H1 (cell line): ENCODE data around the gene TUT1. TPM values are rescaled to one million over a fixed set of nuclear protein-coding genes. Genes with fewer than 3 reads are reported as not detected.

Experiments used
- CTCF ChIA-PET: fragments of 300-600 bp; sonication (Branson Sonifier 250); formaldehyde crosslinking; loops from one replicate; lab custom pipeline; 2021; ENCODE audit not compliant: partially characterized antibody; lab: Charles Lee
- POLR2A ChIA-PET: fragments of 300-600 bp; sonication (Branson Sonifier 250); formaldehyde crosslinking; loops from one replicate; lab custom pipeline; 2021; ENCODE audit warnings: inconsistent platforms; ENCODE audit not compliant: partially characterized antibody; lab: Charles Lee
- DNase-seq, 2 experiments: peaks; one replicate each; pipeline versions ENCODE4 v3.0.0 to v3.0.0-alpha.2; 2010 to 2022; ENCODE audit warnings: low spot score in 2 of 2, low read depth in 1 of 2, mixed read lengths in 1 of 2
- FAIRE-seq: peaks from 2 replicates; lab custom pipeline; 2011; peaks lifted over from hg19 to GRCh38; lab: Jason Lieb, UNC
- H2AFZ ChIP-seq: 2 replicates; pipeline ENCODE4 v1.8.1; 2012; ENCODE audit warnings: low read length, inconsistent platforms
- H2AK5ac ChIP-seq: 2 replicates; pipeline ENCODE4 v1.6.1; 2013; ENCODE audit warnings: low read depth, low read length
- H2BK120ac ChIP-seq: replicated peaks from 2 replicates; pipeline ENCODE3; 2013; ENCODE audit warnings: low read depth, low read length, inconsistent platforms
- H2BK12ac ChIP-seq: 2 replicates; pipeline ENCODE4 v1.6.1; 2013; ENCODE audit warnings: low read depth, low read length
- H2BK15ac ChIP-seq: 2 replicates; pipeline ENCODE4 v1.6.1; 2013; ENCODE audit warnings: low read length
- H2BK20ac ChIP-seq: 2 replicates; pipeline ENCODE4 v1.6.1; 2013; ENCODE audit warnings: low read length
- H2BK5ac ChIP-seq: 2 replicates; pipeline ENCODE4 v1.6.1; 2013; ENCODE audit warnings: low read depth, low read length
- H3K14ac ChIP-seq: 2 replicates; pipeline ENCODE4 v1.6.1; 2013; ENCODE audit warnings: inconsistent platforms; ENCODE audit not compliant: insufficient read length
- H3K18ac ChIP-seq: 2 replicates; pipeline ENCODE4 v1.6.1; 2013; ENCODE audit warnings: low read length; ENCODE audit errors: extremely low read depth
- H3K23ac ChIP-seq: 2 replicates; pipeline ENCODE4 v1.6.1; 2013; ENCODE audit warnings: inconsistent platforms; ENCODE audit not compliant: insufficient read length
- H3K23me2 ChIP-seq: 2 replicates; pipeline ENCODE4 v1.6.1; 2013; ENCODE audit warnings: low read depth, low read length
- H3K27ac ChIP-seq: 2 replicates; pipeline ENCODE4 v1.6.1; 2011; ENCODE audit warnings: low read depth, low read length, inconsistent platforms
- H3K27me3 ChIP-seq, 4 experiments: replicated peaks in 1 of 4; 1 replicate in 1 of 4; 2 replicates in 3 of 4; pipeline versions ENCODE4 v1.6.1 to v1.8.1; 2011 to 2013; ENCODE audit warnings: low read length in 3 of 4, mild to moderate bottlenecking in 3 of 4, inconsistent platforms in 2 of 4, mixed read lengths in 2 of 4, moderate library complexity in 1 of 4; ENCODE audit not compliant: control insufficient read depth in 3 of 4, insufficient read depth in 3 of 4; ENCODE audit errors: extremely low read depth in 1 of 4
- H3K36me3 ChIP-seq, 4 experiments: 2 replicates each; pipeline versions ENCODE4 v1.6.1 to v1.8.1; 2011 to 2013; ENCODE audit warnings: mild to moderate bottlenecking in 4 of 4, low read length in 3 of 4, moderate library complexity in 2 of 4, control low read depth in 1 of 4, inconsistent platforms in 1 of 4; ENCODE audit not compliant: insufficient read depth in 4 of 4, control insufficient read depth in 2 of 4
- H3K4ac ChIP-seq: replicated peaks from 2 replicates; pipeline ENCODE3; 2013; ENCODE audit warnings: low read length, low read depth, mixed read lengths, inconsistent platforms; ENCODE audit not compliant: insufficient read length
- H3K4me1 ChIP-seq, 4 experiments: replicated peaks in 1 of 4; 1 replicate in 1 of 4; 2 replicates in 3 of 4; pipeline versions ENCODE4 v1.6.1 to v1.8.1; 2011 to 2013; ENCODE audit warnings: low read length in 3 of 4, inconsistent platforms in 2 of 4, mixed read lengths in 1 of 4; ENCODE audit not compliant: insufficient read depth in 4 of 4, control insufficient read depth in 3 of 4
- H3K4me2 ChIP-seq, 2 experiments: 2 replicates each; pipeline versions ENCODE4 v1.6.1 to v1.8.1; 2011 to 2013; ENCODE audit warnings: low read depth in 2 of 2, low read length in 2 of 2, control low read depth in 1 of 2, inconsistent platforms in 1 of 2, mild to moderate bottlenecking in 1 of 2; ENCODE audit not compliant: insufficient read depth in 1 of 2
- H3K4me3 ChIP-seq, 4 experiments: fragments of 200-600, 300-600 bp in 1 of 4; sonication (generic), shearing (Covaris generic), sonication (Bioruptor Twin) in 1 of 4; 2 replicates each; pipeline versions ENCODE4 v1.5.1 to v1.8.1; 2011 to 2016; ENCODE audit warnings: low read length in 4 of 4, low read depth in 3 of 4, control low read depth in 2 of 4, inconsistent platforms in 2 of 4, mild to moderate bottlenecking in 2 of 4, mixed read lengths in 1 of 4, moderate library complexity in 1 of 4; ENCODE audit not compliant: insufficient read depth in 2 of 4; ENCODE audit errors: extremely low read depth in 1 of 4
- H3K56ac ChIP-seq: replicated peaks from 2 replicates; pipeline ENCODE3; 2013; ENCODE audit warnings: low read depth, mild to moderate bottlenecking, mixed read lengths, low read length, inconsistent platforms; ENCODE audit not compliant: insufficient read length
- H3K79me1 ChIP-seq: 2 replicates; pipeline ENCODE4 v1.6.1; 2013; ENCODE audit warnings: low read depth, low read length, control low read depth
- H3K79me2 ChIP-seq, 2 experiments: 2 replicates each; pipeline versions ENCODE4 v1.6.1 to v1.8.1; 2012 to 2013; ENCODE audit warnings: low read length in 2 of 2, mild to moderate bottlenecking in 2 of 2, inconsistent platforms in 1 of 2; ENCODE audit not compliant: insufficient read depth in 2 of 2, control insufficient read depth in 1 of 2
- H3K9ac ChIP-seq, 4 experiments: replicated peaks in 1 of 4; 1 replicate in 1 of 4; 2 replicates in 3 of 4; pipeline versions ENCODE4 v1.6.1 to v1.8.1; 2011 to 2013; ENCODE audit warnings: low read depth in 3 of 4, low read length in 3 of 4, control low read depth in 2 of 4, mild to moderate bottlenecking in 2 of 4, moderate library complexity in 2 of 4, inconsistent platforms in 1 of 4; ENCODE audit errors: extremely low read depth in 1 of 4
- H3K9me3 ChIP-seq, 2 experiments: 2 replicates each; pipeline versions ENCODE4 v1.6.1 to v1.8.1; 2012 to 2013; ENCODE audit warnings: mild to moderate bottlenecking in 2 of 2, moderate library complexity in 2 of 2, control low read depth in 1 of 2, inconsistent platforms in 1 of 2, low read depth in 1 of 2, low read length in 1 of 2, mixed read lengths in 1 of 2; ENCODE audit not compliant: insufficient read depth in 2 of 2
- H4K20me1 ChIP-seq, 2 experiments: replicated peaks in 1 of 2; 2 replicates each; pipeline versions ENCODE3 to v1.8.1; 2011 to 2013; ENCODE audit warnings: inconsistent platforms in 2 of 2, low read length in 2 of 2, mild to moderate bottlenecking in 1 of 2; ENCODE audit not compliant: insufficient read depth in 2 of 2, control insufficient read depth in 1 of 2
- H4K5ac ChIP-seq: 2 replicates; pipeline ENCODE4 v1.6.1; 2013; ENCODE audit warnings: low read length, low read depth, mixed read lengths, inconsistent platforms; ENCODE audit not compliant: insufficient read length
- H4K8ac ChIP-seq: 2 replicates; pipeline ENCODE4 v1.8.0; 2013; ENCODE audit warnings: mild to moderate bottlenecking, moderate library complexity, low read length, inconsistent platforms; ENCODE audit not compliant: insufficient read depth; ENCODE audit errors: extremely low read depth
- H4K91ac ChIP-seq: replicated peaks from 2 replicates; pipeline ENCODE3; 2013; ENCODE audit warnings: low read length, mixed read lengths, inconsistent platforms; ENCODE audit not compliant: insufficient read length
- BACH1 ChIP-seq: IDR thresholded peaks from 2 replicates; pipeline ENCODE4 v1.6.1; 2012; ENCODE audit warnings: low read length, improper control_type of control experiment
- BCL11A ChIP-seq, 2 experiments: IDR thresholded peaks; one replicate each; pipeline ENCODE4 v1.6.1; 2011; ENCODE audit warnings: low read depth in 2 of 2, low read length in 2 of 2, mild to moderate bottlenecking in 2 of 2
- CHD2 ChIP-seq: IDR thresholded peaks from 2 replicates; pipeline ENCODE4 v1.6.1; 2012; ENCODE audit warnings: low read length, improper control_type of control experiment
- CREB1 ChIP-seq: IDR thresholded peaks from 2 replicates; pipeline ENCODE4 v1.6.1; 2012; ENCODE audit warnings: inconsistent platforms
- HDAC2 ChIP-seq, 2 experiments: fragments of 300-600 bp in 1 of 2; sonication (generic) in 1 of 2; IDR thresholded peaks; 2 replicates each; pipeline ENCODE4 v1.6.1; 2011 to 2012; ENCODE audit warnings: low read depth in 2 of 2, low read length in 2 of 2, mild to moderate bottlenecking in 2 of 2, moderate library complexity in 2 of 2, borderline replicate concordance in 1 of 2, inconsistent platforms in 1 of 2
- JUND ChIP-seq: IDR thresholded peaks from 2 replicates; pipeline ENCODE4 v1.6.1; 2011; ENCODE audit warnings: mild to moderate bottlenecking, improper control_type of control experiment, low read length
- KDM1A ChIP-seq: fragments of 200-600, 300-600 bp; sonication (generic); IDR thresholded peaks from 2 replicates; pipeline ENCODE4 v1.7.1; 2016; ENCODE audit warnings: mild to moderate bottlenecking, low read length, borderline replicate concordance
- TAF1 ChIP-seq: IDR thresholded peaks from 2 replicates; pipeline ENCODE4 v1.6.1; 2011; ENCODE audit warnings: mild to moderate bottlenecking, low read depth, low read length
- WGBS, 2 experiments: shearing (Covaris generic) in 1 of 2; methylation state at CpG; one replicate each; pipeline versions ENCODE4 v1.1.6 to v1.1.7; 2013 to 2015; ENCODE audit warnings: low lambda C conversion rate in 2 of 2, mixed read lengths in 2 of 2, inconsistent platforms in 1 of 2, low coverage in 1 of 2, missing lambda C conversion rate in 1 of 2; ENCODE audit not compliant: insufficient replicate concordance in 2 of 2, insufficient coverage in 1 of 2, insufficient read length in 1 of 2; ENCODE audit errors: extremely low coverage in 1 of 2, missing lambda C conversion rate in 1 of 2; 5-methylcytosine and 5-hydroxymethylcytosine counted together
- polyA plus RNA-seq, 7 experiments: library from polyadenylated mRNA; depleted of rRNA in 3 of 7; stranded (reverse) in 5 of 7; unstranded in 2 of 7; fragments of >200 nt in 5 of 7; fragments of 200-250 nt in 2 of 7; gene quantifications; 1 replicate in 5 of 7; 2 replicates in 1 of 7; 4 replicates in 1 of 7; pipeline versions ENCODE4 v1.2.1 to v1.2.3, GENCODE V29; 2011 to 2013; ENCODE audit warnings: missing spikeins in 2 of 7, mixed read lengths in 2 of 7
- total RNA-seq: library from RNA; stranded (reverse); fragmentation: NEBNext Ultra II Directional; extraction: Animal tissue kit (Norgen Biotek cat#: 25700); gene quantifications from 2 replicates; pipeline ENCODE4 v1.2.1, GENCODE V29; 2021
- TF ChIP-seq, protein P1 (sequence below): IDR thresholded peaks from 2 replicates; pipeline ENCODE4 v1.6.1; 2012; ENCODE audit warnings: inconsistent platforms

TUT1 gene
- total and polyA plus RNA-seq, 2 of the 8 experiments (the other 6 are each of a cell fraction or from before 2014, with no cell fraction given) = 17.8 to 24.6 TPM

DNA sequence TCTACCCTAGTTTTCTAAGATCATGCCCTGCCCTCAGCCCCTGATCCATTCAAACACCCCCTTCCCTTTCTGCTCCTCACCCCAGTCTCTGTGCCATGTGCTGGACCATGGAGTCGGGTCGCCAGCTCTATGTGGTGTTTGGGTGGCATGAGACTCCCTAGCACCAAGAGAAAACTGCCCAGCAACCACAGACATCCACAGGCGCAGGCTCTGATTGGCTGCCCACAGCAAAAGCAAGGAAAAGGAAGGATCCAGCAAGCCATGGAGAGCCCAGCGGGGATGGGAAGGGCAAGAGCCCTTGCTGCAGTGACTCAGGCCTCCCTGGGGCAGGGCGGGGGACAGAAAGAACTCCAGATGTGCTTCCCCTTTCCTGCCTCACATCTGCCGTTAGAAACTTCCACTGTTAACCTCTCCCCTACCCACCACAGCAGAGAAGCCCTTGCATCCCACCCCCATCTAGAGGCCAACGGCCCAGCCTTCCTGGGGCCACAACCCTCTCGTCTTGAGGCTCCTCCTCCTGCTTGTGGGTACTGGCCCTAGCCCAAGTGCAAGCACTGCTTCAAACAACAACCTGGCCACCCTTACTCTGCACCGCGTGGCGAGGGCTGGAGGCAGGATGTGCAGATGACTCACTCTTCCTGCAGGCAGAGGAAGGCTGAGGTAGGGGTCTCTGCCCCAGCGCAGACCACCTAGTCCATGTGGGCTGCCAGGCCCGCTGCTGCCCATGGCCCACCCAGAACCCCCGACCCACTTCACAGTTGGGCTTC lies 35.0 kb downstream of the TUT1 start:
- peak; percentile 63 to 77 for DNase-seq
- no peaks in the 10 kb centered on the region for H3K27me3 ChIP-seq
- TF ChIP-seq CHD2 (peak; percentile 43; the same call in 1 of the 2 replicates), JUND (peak; percentile 4; the same call in 1 of the 2 replicates), BACH1 (0 out of 2 replicates have a peak, but pooled peaks have one; percentile 11), KDM1A (0 out of 2 replicates have a peak, but pooled peaks have one; percentile 25), CREB1 (peak; percentile 87), HDAC2 (IDR thresholded peaks at IDR 0.05; ENCODE audit: borderline replicate concordance in 1 of 2, low read depth in 2 of 2, low read length in 2 of 2) (no peak), BCL11A (IDR thresholded peaks at IDR 0.05; ENCODE audit: low read depth in 2 of 2, low read length in 2 of 2) (no peak), TAF1 (0 out of 2 replicates have a peak, but pooled peaks have one; percentile 12)
- TF ChIP-seq, protein P1, sequence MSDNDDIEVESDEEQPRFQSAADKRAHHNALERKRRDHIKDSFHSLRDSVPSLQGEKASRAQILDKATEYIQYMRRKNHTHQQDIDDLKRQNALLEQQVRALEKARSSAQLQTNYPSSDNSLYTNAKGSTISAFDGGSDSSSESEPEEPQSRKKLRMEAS = peak; percentile 86

More for the DNA sequence above, 35.0 kb downstream of the TUT1 start:
- peak overlapping the region; percentile 67 for H3K27ac ChIP-seq
- ChIA-PET CTCF (interaction anchor here (0.6 to 10.9 kb wide), 12 partner anchors 9 to 1861 kb away, joined by 3 to 161 read pairs (median 6); partner anchors contain the start of gene AHNAK), POLR2A (interaction anchor here (0.9 to 20.3 kb wide), 15 partner anchors 9 to 149 kb away, joined by 3 to 336 read pairs (median 4); partner anchors contain the start of genes AHNAK, C11orf98, CSKMT and EEF1G)
- peak overlapping the region; percentile 64; the same call in 1 of the 2 replicates for H2BK5ac ChIP-seq
- H3K36me3 ChIP-seq = peaks cover 14 to 33% (median 23%) of the 10 kb centered on the region in 4 experiments
- peaks cover 8 to 31% of the 10 kb centered on the region in 2 experiments for H4K20me1 ChIP-seq
- peak overlapping the region; percentile 11; the same call in 1 of the 2 replicates for H2AK5ac ChIP-seq
- H3K23ac ChIP-seq = no peak overlapping the region
- 0 out of 2 replicates have a peak overlapping the region, but pooled peaks have one; percentile 33 for H2BK15ac ChIP-seq
- peaks cover 2% of the 10 kb centered on the region; the same call in 1 of the 2 replicates for H3K23me2 ChIP-seq
- no peaks in the 10 kb centered on the region for H3K9me3 ChIP-seq
- peak overlapping the region; percentile 5 to 25; a peak in 3 of 4 replicates for H3K4me2 ChIP-seq
- H3K79me2 ChIP-seq = peaks cover 0 to 13% of the 10 kb centered on the region in 2 experiments; a peak in 1 of 4 replicates
- H2BK120ac ChIP-seq = no peak overlapping the region
- 0 out of 2 replicates have a peak, but pooled peaks cover 3% of the 10 kb centered on the region for H3K79me1 ChIP-seq
- WGBS, 2 experiments = 56% methylated on average over 12 of the region's 14 CpGs; no CpG with 5 or more reads in 1 of the 2 experiments
- no peak overlapping the region for H4K91ac ChIP-seq
- peak overlapping the region; percentile 60; the same call in 1 of the 2 replicates for H2BK12ac ChIP-seq
- H3K4me1 ChIP-seq = peaks cover 32 to 68% (median 39%) of the 10 kb centered on the region in 4 experiments
- H2BK20ac ChIP-seq = no peak overlapping the region
- no peak overlapping the region for H3K14ac ChIP-seq
- peak overlapping the region; percentile 26; the same call in 1 of the 2 replicates for H3K18ac ChIP-seq
- peak overlapping the region in 2 of 4 experiments; percentile 4 to 14; a peak in 3 of 7 replicates for H3K9ac ChIP-seq
- no peak overlapping the region for H3K56ac ChIP-seq
- no peak overlapping the region for H2AFZ ChIP-seq
- no peak overlapping the region for H4K5ac ChIP-seq
- no peak overlapping the region for H3K4ac ChIP-seq
- FAIRE-seq = no peak
- H4K8ac ChIP-seq = peak overlapping the region; percentile 42; the same call in 1 of the 2 replicates
- no peak overlapping the region for H3K4me3 ChIP-seq
